ENCODE data around the gene PF4V1.

GRCh38 chr4:73844806-73845205 is 8.3 kb upstream of the PF4V1 start:
- TF ChIP-seq, protein P1, sequence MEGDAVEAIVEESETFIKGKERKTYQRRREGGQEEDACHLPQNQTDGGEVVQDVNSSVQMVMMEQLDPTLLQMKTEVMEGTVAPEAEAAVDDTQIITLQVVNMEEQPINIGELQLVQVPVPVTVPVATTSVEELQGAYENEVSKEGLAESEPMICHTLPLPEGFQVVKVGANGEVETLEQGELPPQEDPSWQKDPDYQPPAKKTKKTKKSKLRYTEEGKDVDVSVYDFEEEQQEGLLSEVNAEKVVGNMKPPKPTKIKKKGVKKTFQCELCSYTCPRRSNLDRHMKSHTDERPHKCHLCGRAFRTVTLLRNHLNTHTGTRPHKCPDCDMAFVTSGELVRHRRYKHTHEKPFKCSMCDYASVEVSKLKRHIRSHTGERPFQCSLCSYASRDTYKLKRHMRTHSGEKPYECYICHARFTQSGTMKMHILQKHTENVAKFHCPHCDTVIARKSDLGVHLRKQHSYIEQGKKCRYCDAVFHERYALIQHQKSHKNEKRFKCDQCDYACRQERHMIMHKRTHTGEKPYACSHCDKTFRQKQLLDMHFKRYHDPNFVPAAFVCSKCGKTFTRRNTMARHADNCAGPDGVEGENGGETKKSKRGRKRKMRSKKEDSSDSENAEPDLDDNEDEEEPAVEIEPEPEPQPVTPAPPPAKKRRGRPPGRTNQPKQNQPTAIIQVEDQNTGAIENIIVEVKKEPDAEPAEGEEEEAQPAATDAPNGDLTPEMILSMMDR (IDR thresholded peaks at IDR 0.05): no peak
- TF ChIP-seq POLR2A (IDR thresholded peaks at IDR 0.05) (no peak), EP300 (IDR thresholded peaks at IDR 0.05) (no peak), POLR2AphosphoS5 (IDR thresholded peaks at IDR 0.05) (no peak)
